Fibroblast of lung (primary cell): ENCODE results near the gene PLLP. TPM values are rescaled to one million over a fixed set of nuclear protein-coding genes. Genes with fewer than 3 reads are reported as not detected.

ENCODE experiments used
- DNase-seq, 2 donors: peaks; one replicate each; pipeline versions ENCODE4 v3.0.0 to v3.0.0-alpha.2; 2010; ENCODE audit warnings: low read depth in 2 of 2
- H2AFZ ChIP-seq: 2 replicates; pipeline ENCODE4 v1.5.1; 2012; ENCODE audit warnings: low read length, control low read depth, inconsistent platforms
- H3K27ac ChIP-seq: 2 replicates; pipeline ENCODE4 v1.5.1; 2011; ENCODE audit warnings: low read length, control low read depth; ENCODE audit not compliant: insufficient read depth
- H3K27me3 ChIP-seq: 2 replicates; pipeline ENCODE4 v1.5.1; 2011; ENCODE audit warnings: mild to moderate bottlenecking, low read length; ENCODE audit not compliant: control insufficient read depth, insufficient read depth
- H3K36me3 ChIP-seq: 2 replicates; pipeline ENCODE4 v1.5.1; 2011; ENCODE audit warnings: low read length; ENCODE audit not compliant: control insufficient read depth, insufficient read depth
- H3K4me1 ChIP-seq: 2 replicates; pipeline ENCODE4 v1.5.1; 2011; ENCODE audit warnings: low read length; ENCODE audit not compliant: control insufficient read depth, insufficient read depth; ENCODE audit errors: extremely low read depth
- H3K4me2 ChIP-seq: 2 replicates; pipeline ENCODE4 v1.5.1; 2011; ENCODE audit warnings: low read length, control low read depth; ENCODE audit not compliant: insufficient read depth; ENCODE audit errors: extremely low read depth
- H3K4me3 ChIP-seq, 4 experiments: fragments of 200-600 bp in 1 of 4; sonication (generic) in 1 of 4; replicated peaks in 1 of 4; 2 replicates each; pipeline ENCODE4 v1.5.1; 2011 to 2016; ENCODE audit warnings: low read length in 4 of 4, low read depth in 3 of 4, mild to moderate bottlenecking in 3 of 4, control low read depth in 2 of 4, inconsistent platforms in 1 of 4, mixed read lengths in 1 of 4; ENCODE audit not compliant: insufficient read depth in 1 of 4; ENCODE audit errors: control extremely low read depth in 1 of 4
- H3K79me2 ChIP-seq: 2 replicates; pipeline ENCODE4 v1.5.1; 2012; ENCODE audit warnings: mild to moderate bottlenecking, low read length, inconsistent platforms; ENCODE audit not compliant: control insufficient read depth, insufficient read depth
- H3K9ac ChIP-seq: 2 replicates; pipeline ENCODE4 v1.5.1; 2011; ENCODE audit warnings: mild to moderate bottlenecking, low read length, control low read depth; ENCODE audit not compliant: insufficient read depth
- H3K9me3 ChIP-seq: 2 replicates; pipeline ENCODE4 v1.5.1; 2012; ENCODE audit warnings: low read depth, low read length; ENCODE audit not compliant: control insufficient read depth, insufficient read depth
- H4K20me1 ChIP-seq: 2 replicates; pipeline ENCODE4 v1.5.1; 2011; ENCODE audit warnings: low read length; ENCODE audit not compliant: control insufficient read depth, insufficient read depth; ENCODE audit errors: extremely low read depth
- CTCF ChIP-seq, 2 donors: IDR thresholded peaks in 1 of 2; conservative IDR thresholded peaks in 1 of 2; 1 replicate in 1 of 2; 2 replicates in 1 of 2; pipeline ENCODE4 v1.5.1; 2011 to 2012; ENCODE audit warnings: low read length in 2 of 2, control low read depth in 1 of 2, inconsistent platforms in 1 of 2, low read depth in 1 of 2, mild to moderate bottlenecking in 1 of 2
- EZH2 ChIP-seq: IDR thresholded peaks from 2 replicates; pipeline ENCODE4 v1.5.1; 2012; ENCODE audit warnings: low read length, control low read depth, mild to moderate bottlenecking; ENCODE audit errors: missing control alignments
- polyA plus RNA-seq, 2 donors: library from polyadenylated mRNA; depleted of rRNA in 1 of 2; stranded (reverse) in 1 of 2; unstranded in 1 of 2; fragments of >200 nt; gene quantifications; 2 replicates each; pipeline ENCODE4 v1.2.1, GENCODE V29; 2011 to 2012; ENCODE audit warnings: missing spikeins in 1 of 2
- total RNA-seq: library from RNA; depleted of rRNA; stranded (reverse); fragments of >200 nt; gene quantifications from 2 replicates; pipeline ENCODE4 v1.2.1, GENCODE V29; 2014

Gene PLLP
- total and polyA plus RNA-seq, 2 donors (not counting 1 experiment from before 2014, with no cell fraction given) = 0.05 TPM; not detected in 1

- Histone ChIP-seq H3K9me3 (no peaks in the 10 kb centered on the region), H3K4me1 (no peaks in the 10 kb centered on the region), H3K4me3 (peak overlapping the region; percentile 33 to 51 (median 40)), H3K79me2 (no peaks in the 10 kb centered on the region), H3K36me3 (no peaks in the 10 kb centered on the region), H4K20me1 (no peaks in the 10 kb centered on the region), H3K9ac (no peak overlapping the region), H3K4me2 (no peak overlapping the region), H3K27me3 (peaks cover 23% of the 10 kb centered on the region), H3K27ac (no peak overlapping the region), H2AFZ (peak overlapping the region; percentile 17)
- no peak for TF ChIP-seq CTCF (conservative IDR thresholded peaks at IDR 0.05 in 1 of 2, IDR thresholded peaks at IDR 0.05 in 1 of 2; ENCODE audit: low read depth in 1 of 2, low read length in 2 of 2)
- TF ChIP-seq EZH2 = no peak
- no peak for DNase-seq
Observed at GRCh38 chr16:57284952-57285363, 486 bp upstream of the PLLP start.

- DNase-seq = no peak
- no peak overlapping the region for H3K27ac ChIP-seq
- H3K79me2 ChIP-seq = no peaks in the 10 kb centered on the region
- no peaks in the 10 kb centered on the region for H3K4me1 ChIP-seq
- no peak overlapping the region for H3K4me3 ChIP-seq
- no peak overlapping the region for H2AFZ ChIP-seq
- no peaks in the 10 kb centered on the region for H4K20me1 ChIP-seq
- H3K27me3 ChIP-seq = peaks cover 23% of the 10 kb centered on the region
- no peak for TF ChIP-seq EZH2
- no peak for TF ChIP-seq CTCF (conservative IDR thresholded peaks at IDR 0.05 in 1 of 2, IDR thresholded peaks at IDR 0.05 in 1 of 2; ENCODE audit: low read depth in 1 of 2, low read length in 2 of 2)
- no peak overlapping the region for H3K4me2 ChIP-seq
- H3K9ac ChIP-seq = no peak overlapping the region
- H3K36me3 ChIP-seq = no peaks in the 10 kb centered on the region
- H3K9me3 ChIP-seq = no peaks in the 10 kb centered on the region
Observed at GRCh38 chr16:57283959-57284208, 588 bp downstream of the PLLP start.

GRCh38 chr16:57283214-57283958 lies 1.1 kb downstream of the PLLP start:
- no peaks in the 10 kb centered on the region for H4K20me1 ChIP-seq
- H3K9me3 ChIP-seq = no peaks in the 10 kb centered on the region
- no peaks in the 10 kb centered on the region for H3K4me1 ChIP-seq
- peaks cover 23% of the 10 kb centered on the region for H3K27me3 ChIP-seq
- no peak overlapping the region for H3K4me3 ChIP-seq
- H3K27ac ChIP-seq = no peak overlapping the region
- no peak for DNase-seq
- H3K79me2 ChIP-seq = no peaks in the 10 kb centered on the region
- H3K4me2 ChIP-seq = no peak overlapping the region
- no peaks in the 10 kb centered on the region for H3K36me3 ChIP-seq
- H3K9ac ChIP-seq = no peak overlapping the region
- TF ChIP-seq EZH2 (no peak), CTCF (conservative IDR thresholded peaks at IDR 0.05 in 1 of 2, IDR thresholded peaks at IDR 0.05 in 1 of 2; ENCODE audit: low read depth in 1 of 2, low read length in 2 of 2) (no peak)
- H2AFZ ChIP-seq = no peak overlapping the region
